WI38 (cell line): ENCODE results near the gene LMTK3.

Experiments
- H3K4me3 ChIP-seq: 2 replicates; pipeline ENCODE4 v1.5.1; 2011; ENCODE audit warnings: low read depth, mild to moderate bottlenecking, control low read depth, low read length
- TF ChIP-seq, protein P1 (sequence below): IDR thresholded peaks from 2 replicates; pipeline ENCODE4 v1.5.1; 2012; ENCODE audit warnings: low read depth, mild to moderate bottlenecking, control low read depth, low read length

The LMTK3 gene

DNA sequence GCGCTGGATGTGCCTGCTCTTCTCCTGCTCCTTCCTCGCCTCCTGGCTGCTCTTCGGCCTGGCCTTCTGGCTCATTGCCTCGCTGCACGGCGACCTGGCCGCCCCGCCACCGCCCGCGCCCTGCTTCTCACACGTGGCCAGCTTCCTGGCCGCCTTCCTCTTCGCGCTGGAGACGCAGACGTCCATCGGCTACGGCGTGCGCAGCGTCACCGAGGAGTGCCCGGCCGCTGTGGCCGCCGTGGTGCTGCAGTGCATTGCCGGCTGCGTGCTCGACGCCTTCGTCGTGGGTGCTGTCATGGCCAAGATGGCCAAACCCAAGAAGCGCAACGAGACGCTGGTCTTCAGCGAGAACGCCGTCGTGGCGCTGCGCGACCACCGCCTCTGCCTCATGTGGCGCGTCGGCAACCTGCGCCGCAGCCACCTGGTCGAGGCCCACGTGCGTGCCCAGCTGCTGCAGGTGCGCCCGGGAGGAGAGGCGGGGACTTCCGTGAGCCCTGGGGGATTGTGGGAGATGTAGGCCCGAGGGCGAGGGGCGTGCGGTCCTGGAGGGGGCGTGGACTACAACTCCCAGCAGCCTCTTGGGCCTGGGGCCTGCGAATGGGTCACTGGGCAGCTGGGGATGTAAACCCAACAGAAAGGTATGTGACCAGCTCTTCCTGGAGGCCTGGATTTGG is 49.5 kb downstream of the LMTK3 start:
- TF ChIP-seq, protein P1, sequence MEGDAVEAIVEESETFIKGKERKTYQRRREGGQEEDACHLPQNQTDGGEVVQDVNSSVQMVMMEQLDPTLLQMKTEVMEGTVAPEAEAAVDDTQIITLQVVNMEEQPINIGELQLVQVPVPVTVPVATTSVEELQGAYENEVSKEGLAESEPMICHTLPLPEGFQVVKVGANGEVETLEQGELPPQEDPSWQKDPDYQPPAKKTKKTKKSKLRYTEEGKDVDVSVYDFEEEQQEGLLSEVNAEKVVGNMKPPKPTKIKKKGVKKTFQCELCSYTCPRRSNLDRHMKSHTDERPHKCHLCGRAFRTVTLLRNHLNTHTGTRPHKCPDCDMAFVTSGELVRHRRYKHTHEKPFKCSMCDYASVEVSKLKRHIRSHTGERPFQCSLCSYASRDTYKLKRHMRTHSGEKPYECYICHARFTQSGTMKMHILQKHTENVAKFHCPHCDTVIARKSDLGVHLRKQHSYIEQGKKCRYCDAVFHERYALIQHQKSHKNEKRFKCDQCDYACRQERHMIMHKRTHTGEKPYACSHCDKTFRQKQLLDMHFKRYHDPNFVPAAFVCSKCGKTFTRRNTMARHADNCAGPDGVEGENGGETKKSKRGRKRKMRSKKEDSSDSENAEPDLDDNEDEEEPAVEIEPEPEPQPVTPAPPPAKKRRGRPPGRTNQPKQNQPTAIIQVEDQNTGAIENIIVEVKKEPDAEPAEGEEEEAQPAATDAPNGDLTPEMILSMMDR: no peak

DNA sequence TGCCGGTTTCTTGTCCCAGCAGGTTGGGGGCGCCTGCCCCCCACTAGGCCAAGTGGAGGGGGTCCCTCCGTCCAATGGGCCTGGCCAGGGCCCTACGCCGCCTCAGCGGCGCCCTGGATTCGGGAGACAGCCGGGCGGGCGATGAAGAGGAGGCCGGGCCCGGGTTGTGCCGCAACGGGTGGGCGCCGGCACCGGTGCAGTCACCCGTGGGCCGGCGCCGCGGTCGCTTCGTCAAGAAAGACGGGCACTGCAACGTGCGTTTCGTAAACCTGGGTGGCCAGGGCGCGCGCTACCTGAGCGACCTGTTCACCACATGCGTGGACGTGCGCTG is 50.0 kb downstream of the LMTK3 start:
- TF ChIP-seq, protein P1: no peak
- H3K4me3 ChIP-seq: no peak overlapping the region

More for the DNA sequence above, 49.5 kb downstream of the LMTK3 start:
- no peak overlapping the region for H3K4me3 ChIP-seq

DNA sequence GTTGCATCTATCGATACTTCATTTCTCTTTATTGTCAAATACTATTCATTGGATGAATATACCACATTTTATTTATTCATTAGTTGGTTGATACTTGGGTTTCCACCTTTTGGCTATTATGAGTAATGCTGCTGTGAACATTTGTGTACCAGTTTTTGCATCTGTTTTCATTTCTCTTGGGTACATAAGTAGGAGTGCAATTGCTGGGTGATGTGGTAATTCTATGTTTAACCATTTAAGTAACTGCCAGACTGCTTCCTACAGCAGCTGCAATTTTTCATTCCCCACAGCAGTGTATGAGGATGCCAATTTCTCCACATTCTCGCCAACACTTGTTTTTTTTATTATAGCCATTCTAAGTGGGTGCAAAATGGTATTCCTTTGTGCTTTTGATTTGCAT is 53.6 kb downstream of the LMTK3 start:
- TF ChIP-seq, protein P1: no peak
- no peak overlapping the region for H3K4me3 ChIP-seq

DNA sequence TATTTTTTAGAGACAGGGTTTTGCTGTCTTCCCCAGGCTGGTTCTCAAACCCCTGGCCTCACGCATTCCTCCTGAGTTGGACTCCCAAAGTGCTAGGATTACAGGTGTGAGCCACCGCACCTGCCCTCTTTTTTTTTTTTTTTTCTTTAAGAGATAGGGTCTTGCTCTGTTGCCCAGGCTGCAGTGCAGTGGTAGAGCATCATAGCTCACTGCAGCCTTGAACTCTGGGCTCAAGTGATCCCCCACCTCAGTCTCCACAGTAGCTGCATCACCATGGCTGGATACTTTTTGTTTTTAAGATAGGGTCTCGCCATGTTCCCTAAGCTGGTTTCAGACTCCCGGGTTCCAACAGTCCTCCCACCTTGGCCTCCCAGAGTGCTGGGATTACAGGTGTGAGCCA is 54.8 kb downstream of the LMTK3 start:
- no peak overlapping the region for H3K4me3 ChIP-seq
- TF ChIP-seq, protein P1: no peak

DNA sequence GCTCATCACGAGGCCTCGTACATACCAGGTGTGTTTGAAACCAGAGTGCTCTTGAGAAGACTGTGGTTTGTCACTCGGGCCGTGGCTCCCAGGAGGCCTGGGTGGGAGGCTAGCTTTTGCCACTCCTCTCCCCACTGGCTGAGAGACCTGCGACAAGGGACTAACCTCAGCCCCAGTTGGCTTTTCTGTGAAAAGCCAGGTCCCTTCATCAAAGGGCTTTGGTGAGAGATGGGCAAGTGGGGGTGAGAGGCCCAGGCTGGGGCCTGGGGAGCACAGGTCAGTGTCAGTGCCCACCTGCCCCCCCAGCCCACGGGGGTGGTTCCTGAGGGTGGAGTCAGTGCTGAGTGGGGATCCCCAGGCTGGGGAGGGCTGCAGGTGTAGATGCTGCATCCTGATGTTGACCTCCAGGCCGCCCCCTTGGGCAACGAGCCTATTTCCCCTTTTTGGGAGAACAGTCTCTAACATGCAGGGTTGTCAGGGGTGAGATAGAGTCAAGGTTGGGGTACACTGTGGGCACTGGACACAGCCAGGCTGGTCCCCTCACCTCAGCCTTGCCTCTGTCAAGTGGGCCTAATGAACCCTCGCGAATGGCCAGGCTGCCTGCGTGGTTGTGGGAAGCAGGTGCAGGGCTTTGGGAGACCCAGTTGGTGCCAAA is 55.6 kb downstream of the LMTK3 start:
- no peak overlapping the region for H3K4me3 ChIP-seq
- TF ChIP-seq, protein P1: no peak

DNA sequence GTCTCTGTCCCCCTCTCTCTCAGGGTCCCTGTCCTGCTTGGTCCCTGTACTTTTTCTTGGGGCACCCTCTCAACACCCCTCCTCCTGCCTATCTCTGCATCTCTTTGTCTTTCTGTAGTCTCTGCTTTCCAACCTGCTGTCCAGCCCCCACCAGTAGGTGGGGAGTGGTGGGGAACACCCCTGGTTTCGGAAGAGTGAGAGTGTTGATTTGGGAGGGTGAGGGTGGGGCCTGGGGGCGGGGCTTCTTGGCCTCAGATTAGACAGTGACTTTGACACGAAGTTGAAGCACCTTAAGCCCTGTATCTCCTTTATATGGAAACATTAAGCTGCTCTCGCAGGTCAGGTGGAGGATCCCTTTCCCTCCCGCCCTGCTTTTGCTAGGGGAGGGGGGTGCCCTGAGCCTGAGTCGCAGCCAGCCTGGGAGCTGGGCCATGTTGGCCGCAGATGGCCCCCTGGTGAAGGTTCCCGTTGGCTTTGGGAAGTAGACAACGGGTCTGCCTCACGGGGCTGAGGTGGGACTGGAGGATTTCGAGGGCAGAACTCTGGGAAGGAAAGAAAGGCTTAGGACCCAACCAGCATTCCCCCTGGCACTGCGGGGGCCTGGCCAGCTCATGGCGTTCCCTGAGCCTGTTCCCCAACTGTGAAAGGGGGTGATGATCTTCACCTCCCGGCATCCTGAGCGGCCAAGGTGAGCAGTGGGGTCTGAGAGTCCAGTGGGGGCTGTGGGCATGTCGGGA is 56.3 kb downstream of the LMTK3 start, which contains the start of gene KCNJ14:
Gene KCNJ14 (plus strand): TSS at position 404 of the 737 bp plus-strand sequence. CDS start 6,151 bp downstream, outside the sequence.
- no peak within 1 kb of the TSS for H3K4me3 ChIP-seq
- TF ChIP-seq, protein P1: no peak
